ENCODE results near the gene CSNK2A3.

- TF ChIP-seq CTCF (IDR thresholded peaks at IDR 0.05; ENCODE audit: poor library complexity) (no peak), EZH2 (IDR thresholded peaks at IDR 0.05; ENCODE audit: borderline replicate concordance) (no peak)
Observed at GRCh38 chr11:11378184-11378940, 25.3 kb upstream of the CSNK2A3 start.
